Activated CD8-positive, alpha-beta memory T cell treated with anti-CD3 and anti-CD28 coated beads, Interleukin-2, amount 10 ng/mL, durations not matched to agents 7 days and 5 days (primary cell): ENCODE data around the gene ELOVL7. TPM values are rescaled to one million over a fixed set of nuclear protein-coding genes. Genes with fewer than 3 reads are reported as not detected.

Experiments used
- ATAC-seq: fragments of 150-1000 bp; cut with Tn5 transposase; one replicate; pipeline ENCODE4 v1.10.0; 2021; ENCODE audit warnings: moderate library complexity
- CTCF ChIA-PET: fragments of 350-600 bp; sonication (Branson Sonifier 250); formaldehyde crosslinking; loops from one replicate; lab custom pipeline; 2021; ENCODE audit warnings: antibody characterized with exemption; lab: Charles Lee
- DNase-seq: peaks from one replicate; pipeline ENCODE4 v3.0.0-alpha.2; 2020
- H3K27ac Mint-ChIP-seq: one replicate; pipeline ENCODE4 v1.8.0; 2021; ENCODE audit warnings: mild to moderate bottlenecking, mixed read lengths
- H3K27me3 Mint-ChIP-seq: one replicate; pipeline ENCODE4 v1.8.0; 2021; ENCODE audit warnings: mixed read lengths
- H3K36me3 Mint-ChIP-seq: one replicate; pipeline ENCODE4 v1.8.0; 2021; ENCODE audit warnings: mild to moderate bottlenecking, mixed read lengths
- H3K4me1 Mint-ChIP-seq: one replicate; pipeline ENCODE4 v1.8.0; 2021; ENCODE audit warnings: mixed read lengths
- H3K4me3 Mint-ChIP-seq: one replicate; pipeline ENCODE4 v1.8.0; 2021; ENCODE audit warnings: mild to moderate bottlenecking, moderate library complexity, mixed read lengths
- H3K9me3 Mint-ChIP-seq: one replicate; pipeline ENCODE4 v1.8.0; 2022; ENCODE audit warnings: low read depth, mixed read lengths
- total RNA-seq, 2 experiments: library from RNA; stranded (reverse); gene quantifications; one replicate each; pipeline ENCODE4 v1.2.3, GENCODE V29; 2021

Gene ELOVL7
- total RNA-seq, 2 experiments from 2014 or later = 0.44 to 0.87 TPM

DNA sequence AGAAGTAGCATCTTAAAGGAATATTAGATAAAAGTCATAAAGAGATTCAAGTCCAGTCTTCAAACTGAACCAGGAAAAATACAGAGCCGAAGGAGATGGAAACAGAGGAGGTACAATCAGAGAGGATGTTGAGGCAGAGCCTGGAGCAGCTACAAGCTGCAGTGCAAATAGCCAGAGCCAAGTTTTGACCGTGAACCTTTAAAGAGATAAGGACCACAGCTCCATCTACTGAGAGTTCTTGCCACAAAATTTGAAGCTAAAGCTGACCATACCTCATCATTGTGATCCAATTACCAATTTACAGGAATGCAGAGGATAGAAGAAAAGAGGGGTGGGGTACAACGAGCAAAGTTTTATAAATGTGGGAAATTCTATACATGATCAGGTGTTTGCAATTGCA, 133.7 kb downstream of the ELOVL7 start:
- ATAC-seq (no peak), DNase-seq (no peak)
- no peaks in the 10 kb centered on the region for H3K9me3 Mint-ChIP-seq
- H3K36me3 Mint-ChIP-seq = no peaks in the 10 kb centered on the region
- no peak overlapping the region for H3K27ac Mint-ChIP-seq
- CTCF ChIA-PET = interaction anchor here (0.6 to 1.3 kb wide), 2 partner anchors 11 to 500 kb away, joined by 3 to 4 read pairs; partner anchors contain the start of gene DEPDC1B
- no peak overlapping the region for H3K4me3 Mint-ChIP-seq
- H3K4me1 Mint-ChIP-seq = no peaks in the 10 kb centered on the region
- H3K27me3 Mint-ChIP-seq = peaks cover 6% of the 10 kb centered on the region

GRCh38 chr5:60705144-60705543, 138.9 kb downstream of the ELOVL7 start:
- no peaks in the 10 kb centered on the region for H3K36me3 Mint-ChIP-seq
- DNase-seq (no peak), ATAC-seq (no peak)
- CTCF ChIA-PET = no interaction called here
- no peaks in the 10 kb centered on the region for H3K9me3 Mint-ChIP-seq
- no peak overlapping the region for H3K27ac Mint-ChIP-seq
- H3K4me1 Mint-ChIP-seq = peaks cover 8% of the 10 kb centered on the region
- no peak overlapping the region for H3K4me3 Mint-ChIP-seq
- H3K27me3 Mint-ChIP-seq = peaks cover 12% of the 10 kb centered on the region

- Mint-ChIP-seq H3K4me1 (peaks cover 11% of the 10 kb centered on the region), H3K27me3 (peaks cover 12% of the 10 kb centered on the region), H3K4me3 (no peak overlapping the region), H3K27ac (no peak overlapping the region), H3K36me3 (no peaks in the 10 kb centered on the region), H3K9me3 (no peaks in the 10 kb centered on the region)
- DNase-seq (no peak), ATAC-seq (no peak)
- CTCF ChIA-PET = interaction anchor here (1.0 kb wide), 1 partner anchor 35 kb away, joined by 3 read pairs; no protein-coding TSS in a partner anchor
Observed at GRCh38 chr5:60703944-60704343, 140.1 kb downstream of the ELOVL7 start.

Other genes starting within 250 kb of the ELOVL7 start
- gene DEPDC1B, start 144.1 kb downstream of the ELOVL7 start, total RNA-seq = 10 to 100 TPM; 35.3 to 38.7 TPM
- 10 to 100 TPM in 1 of 2 experiments, 1 to 10 TPM in 1; 7.6 to 10.2 TPM for gene ERCC8, start 100.8 kb upstream of the ELOVL7 start, total RNA-seq
- gene NDUFAF2, start 100.9 kb upstream of the ELOVL7 start, total RNA-seq = 10 to 100 TPM; 23.9 to 26.7 TPM